Suppressor macrophage (primary cell): ENCODE data around the gene HRCT1.

Experiments used
- DNase-seq, 4 experiments: peaks; one replicate each; pipeline ENCODE4 v3.0.0-alpha.2; 2020 to 2022

Gene HRCT1

GRCh38 chr9:35944841-35945240, 38.8 kb downstream of the HRCT1 start:
- DNase-seq, result no peak

GRCh38 chr9:35945341-35946018, 39.5 kb downstream of the HRCT1 start:
- DNase-seq, result peak; percentile 69 to 86 (median 80)

- no peak for DNase-seq
These were observed 42.4 kb downstream of the HRCT1 start for GRCh38 chr9:35948451-35948850.

- no peak for DNase-seq
These were observed 42.9 kb downstream of the HRCT1 start for GRCh38 chr9:35948901-35949318.

- no peak for DNase-seq
These were observed 45.7 kb downstream of the HRCT1 start for GRCh38 chr9:35951736-35952135.

GRCh38 chr9:35952526-35953191, 46.7 kb downstream of the HRCT1 start:
- DNase-seq, result no peak

- peak; percentile 70 to 85 (median 74) for DNase-seq
These were observed 49.0 kb downstream of the HRCT1 start for GRCh38 chr9:35954942-35955546.

GRCh38 chr9:35956651-35957050, 50.6 kb downstream of the HRCT1 start:
- no peak for DNase-seq
